NCI-H524 (cell line): ENCODE data around the gene C11orf86.

Experiments
- DNase-seq, 2 experiments: peaks; one replicate each; lab custom pipeline; 2025; lab: John Stamatoyannopoulos, UW

C11orf86 gene

DNA sequence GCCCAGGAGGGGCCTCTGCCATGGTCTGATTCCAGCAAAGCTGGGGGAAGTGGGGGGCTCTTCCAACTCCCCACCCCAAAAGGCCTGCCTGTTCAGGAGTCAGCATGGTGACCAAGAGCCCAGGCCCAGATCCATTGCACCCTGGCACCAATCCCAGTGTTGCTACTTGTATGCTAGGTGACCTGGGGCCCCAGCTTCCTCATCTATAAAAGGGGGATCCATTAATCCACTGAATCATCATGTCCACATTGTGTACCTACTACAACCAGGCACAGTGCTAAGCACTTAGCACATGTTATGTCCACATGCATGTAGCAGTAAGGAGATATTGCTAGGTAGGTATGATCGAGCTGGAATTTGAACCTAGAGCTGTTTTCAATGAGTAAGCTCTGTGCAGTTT, 49.9 kb downstream of the C11orf86 start:
- no peak for DNase-seq

GRCh38 chr11:67025750-67026149, 50.6 kb downstream of the C11orf86 start:
- DNase-seq = no peak
